Esophagus squamous epithelium (tissue), 4 donors: ENCODE measurements around the gene TSEN34.

Experiments used
- CTCF ChIP-seq, 6 experiments: fragments of 450-650 bp in 4 of 6; fragments of 200-600 bp in 2 of 6; sonication (generic) in 2 of 6; IDR thresholded peaks; one replicate each; pipeline ENCODE4 v1.5.1; 2016 to 2019; ENCODE audit warnings: antibody characterized with exemption in 6 of 6, mild to moderate bottlenecking in 4 of 6, moderate library complexity in 4 of 6
- POLR2A ChIP-seq, 4 donors: fragments of 450-650 bp; IDR thresholded peaks; one replicate each; pipeline ENCODE4 v1.6.1; 2017; ENCODE audit warnings: antibody characterized with exemption in 4 of 4, mild to moderate bottlenecking in 4 of 4, moderate library complexity in 3 of 4

GRCh38 chr19:54160854-54161253 is 30.3 kb upstream of the TSEN34 start:
- TF ChIP-seq CTCF (IDR thresholded peaks at IDR 0.05) (no peak), POLR2A (IDR thresholded peaks at IDR 0.05) (no peak)
